Prostate gland (tissue), 2 donors: ENCODE measurements around the gene EMX1. TPM values are rescaled to one million over a fixed set of nuclear protein-coding genes. Genes with fewer than 3 reads are reported as not detected.

Experiments
- DNase-seq: peaks from one replicate; pipeline ENCODE4 v3.0.0-alpha.2; 2019; ENCODE audit warnings: low spot score
- H3K27ac ChIP-seq, 2 donors: fragments of 200-600 bp; sonication (generic); 2 replicates each; pipeline ENCODE4 v1.5.1; 2017 to 2019
- H3K27me3 ChIP-seq: fragments of 200-600 bp; sonication (generic); replicated peaks from 2 replicates; pipeline ENCODE4 v1.5.1; 2019; ENCODE audit not compliant: insufficient read depth
- H3K36me3 ChIP-seq, 2 donors: fragments of 200-600 bp; sonication (generic); 1 replicate in 1 of 2; 2 replicates in 1 of 2; pipeline versions ENCODE4 v1.5.1 to v1.8.1; 2017 to 2019
- H3K4me1 ChIP-seq: fragments of 200-600 bp; sonication (generic); replicated peaks from 2 replicates; pipeline ENCODE4 v1.5.1; 2019
- H3K4me3 ChIP-seq, 2 donors: fragments of 200-600 bp; sonication (generic); 2 replicates each; pipeline ENCODE4 v1.5.1; 2017 to 2019
- H3K9me3 ChIP-seq: fragments of 200-600 bp; sonication (generic); 2 replicates; pipeline ENCODE4 v1.5.1; 2017
- CTCF ChIP-seq, 4 experiments: fragments of 200-600 bp in 2 of 4; fragments of 450-650 bp in 2 of 4; sonication (generic) in 2 of 4; IDR thresholded peaks; 1 replicate in 3 of 4; 2 replicates in 1 of 4; pipeline ENCODE4 v1.5.1; 2016 to 2019; ENCODE audit warnings: antibody characterized with exemption in 4 of 4, mild to moderate bottlenecking in 2 of 4, moderate library complexity in 2 of 4
- POLR2A ChIP-seq: fragments of 450-650 bp; IDR thresholded peaks from one replicate; pipeline ENCODE4 v1.6.1; 2016; ENCODE audit warnings: antibody characterized with exemption, mild to moderate bottlenecking
- POLR2AphosphoS5 ChIP-seq: sonication (generic); formaldehyde crosslinking; IDR thresholded peaks from one replicate; pipeline ENCODE4 v1.6.1; 2017; ENCODE audit warnings: antibody characterized with exemption
- WGBS: methylation state at CpG from one replicate; pipeline ENCODE4 v1.1.5; 2018; 5-methylcytosine and 5-hydroxymethylcytosine counted together
- intact Hi-C: fragments of 100-400 bp; cut with DNase I; formaldehyde crosslinking; loops from one replicate; pipeline ENCODE4 v1.14.2; 2022
- total RNA-seq, 2 donors: library from RNA; depleted of rRNA; stranded (reverse); fragments of >200 nt; gene quantifications; one replicate each; pipeline ENCODE4 v1.1.0, GENCODE V29; 2016

EMX1 gene
- total RNA-seq, 2 donors from 2014 or later: 9.8 TPM; not detected in 1

GRCh38 chr2:72942293-72942692, 25.0 kb downstream of the EMX1 start:
- Histone ChIP-seq H3K4me3 (no peak overlapping the region), H3K4me1 (no peaks in the 10 kb centered on the region), H3K36me3 (no peaks in the 10 kb centered on the region), H3K9me3 (no peaks in the 10 kb centered on the region), H3K27ac (no peak overlapping the region), H3K27me3 (no peaks in the 10 kb centered on the region)
- intact Hi-C loops: no loop called here
- TF ChIP-seq CTCF (IDR thresholded peaks at IDR 0.05): no peak
- TF ChIP-seq POLR2A: no peak
- 91% methylated on average over 8 of the region's 8 CpGs for WGBS
- DNase-seq: no peak

- TF ChIP-seq POLR2AphosphoS5 (no peak), POLR2A (no peak), CTCF (IDR thresholded peaks at IDR 0.05) (no peak)
- no peak overlapping the region for H3K4me3 ChIP-seq
- no peaks in the 10 kb centered on the region for H3K36me3 ChIP-seq
- H3K9me3 ChIP-seq: no peaks in the 10 kb centered on the region
- H3K27ac ChIP-seq: no peak overlapping the region
- intact Hi-C loops: no loop called here
- H3K27me3 ChIP-seq: no peaks in the 10 kb centered on the region
- H3K4me1 ChIP-seq: no peaks in the 10 kb centered on the region
- no peak for DNase-seq
- WGBS: 92% methylated on average over 8 of the region's 8 CpGs
Observed at GRCh38 chr2:72942881-72943418, 25.6 kb downstream of the EMX1 start.

GRCh38 chr2:72943540-72944395, 26.4 kb downstream of the EMX1 start:
- WGBS: 94% methylated on average over 7 of the region's 7 CpGs
- no peaks in the 10 kb centered on the region for H3K4me1 ChIP-seq
- intact Hi-C loops: no loop called here
- no peak overlapping the region for H3K27ac ChIP-seq
- no peak for DNase-seq
- no peaks in the 10 kb centered on the region for H3K9me3 ChIP-seq
- TF ChIP-seq POLR2AphosphoS5 (no peak), CTCF (IDR thresholded peaks at IDR 0.05) (no peak), POLR2A (no peak)
- no peaks in the 10 kb centered on the region for H3K27me3 ChIP-seq
- no peak overlapping the region for H3K4me3 ChIP-seq
- H3K36me3 ChIP-seq: no peaks in the 10 kb centered on the region

- H3K27ac ChIP-seq: no peak overlapping the region
- no peaks in the 10 kb centered on the region for H3K4me1 ChIP-seq
- WGBS: 89% methylated on average over 16 of the region's 16 CpGs
- DNase-seq: no peak
- H3K27me3 ChIP-seq: no peaks in the 10 kb centered on the region
- H3K4me3 ChIP-seq: no peak overlapping the region
- intact Hi-C loops: no loop called here
- no peaks in the 10 kb centered on the region for H3K9me3 ChIP-seq
- no peaks in the 10 kb centered on the region for H3K36me3 ChIP-seq
- TF ChIP-seq CTCF (IDR thresholded peaks at IDR 0.05) (no peak), POLR2AphosphoS5 (no peak), POLR2A (no peak)
Observed at GRCh38 chr2:72944804-72945449, 27.6 kb downstream of the EMX1 start.
